ENCODE measurements around the gene ZBTB21. TPM values are rescaled to one million over a fixed set of nuclear protein-coding genes. Genes with fewer than 3 reads are reported as not detected.

Gene ZBTB21
- total and polyA plus RNA-seq, 2 of the 4 experiments (the other 2 are of a cell fraction): 6.8 to 12.0 TPM

GRCh38 chr21:42022906-42023305 lies 12.7 kb upstream of the ZBTB21 start:
- no peak overlapping the region for H2AK5ac ChIP-seq (ENCODE audit: low read depth, low read length)
- dilution Hi-C loops (cut with HindIII; ENCODE audit: low sequenced_read_pairs, unreplicated experiment) (no loop called here), intact Hi-C loops (cut with micrococcal nuclease) (no loop called here), in situ Hi-C loops (cut with MboI; ENCODE audit: low sequenced_read_pairs) (no loop called here)
- peaks cover 13% of the 10 kb centered on the region for H3K4me1 ChIP-seq (ENCODE audit: control insufficient read depth, insufficient read depth, low read length)
- H3K4ac ChIP-seq (ENCODE audit: low read depth, low read length): no peak overlapping the region
- no peak overlapping the region for H2AK9ac ChIP-seq (replicated peaks; ENCODE audit: low read depth, low read length, poor library complexity)
- no peak overlapping the region for H3K23ac ChIP-seq (ENCODE audit: low read depth, low read length)
- H4K5ac ChIP-seq (ENCODE audit: low read depth, low read length): no peak overlapping the region
- ChIA-PET CTCF (no interaction called here), POLR2A (ENCODE audit: unreplicated experiment) (no interaction called here)
- no peak overlapping the region for H3K14ac ChIP-seq (replicated peaks; ENCODE audit: low read depth, low read length)
- DNase-seq (no peak), ATAC-seq (ENCODE audit: low read depth) (no peak)
- no peak overlapping the region for H2BK15ac ChIP-seq (ENCODE audit: low read depth, low read length)
- H3K4me2 ChIP-seq (ENCODE audit: low read depth, low read length): no peak overlapping the region
- no peak overlapping the region for H4K8ac ChIP-seq (ENCODE audit: low read depth in 2 of 2, low read length in 2 of 2)
- H2BK120ac ChIP-seq (ENCODE audit: low read depth, low read length): no peak overlapping the region
- BruUV-seq (replicated peaks): no TSS peak
- H4K20me1 ChIP-seq (ENCODE audit: insufficient read depth, low read length): no peaks in the 10 kb centered on the region
- no peak overlapping the region for H2BK5ac ChIP-seq (ENCODE audit: low read depth, low read length, poor library complexity, severe bottlenecking)
- H3K9ac ChIP-seq (ENCODE audit: low read depth, low read length): no peak overlapping the region
- H3K27me3 ChIP-seq (ENCODE audit: control insufficient read depth, insufficient read depth, low read length): no peaks in the 10 kb centered on the region
- no peak overlapping the region for H3K18ac ChIP-seq (ENCODE audit: low read depth, low read length)
- WGBS, 2 experiments (ENCODE audit: extremely low coverage in 2 of 2, insufficient read length in 1 of 2): 100% methylated on average over 9 of the region's 11 CpGs; no CpG with 5 or more reads in 1 of the 2 experiments
- H3K27ac ChIP-seq (ENCODE audit: insufficient read depth, low read length): no peak overlapping the region
- H3K9me1 ChIP-seq (ENCODE audit: insufficient read depth, low read length): peaks cover 28% of the 10 kb centered on the region
- no peaks in the 10 kb centered on the region for H3K9me3 ChIP-seq (ENCODE audit: control insufficient read depth, insufficient read depth, low read length)
- H3K79me1 ChIP-seq (ENCODE audit: low read depth in 1 of 2, low read length in 2 of 2): peaks cover 3 to 4% of the 10 kb centered on the region in 2 experiments; a peak in 2 of 4 replicates
- no peak overlapping the region for H3K56ac ChIP-seq (ENCODE audit: extremely low read depth, insufficient read depth, low read length)
- no peaks in the 10 kb centered on the region for H3K36me3 ChIP-seq (ENCODE audit: control insufficient read depth, insufficient read depth, low read length)
- no peak overlapping the region for H2AFZ ChIP-seq (replicated peaks; ENCODE audit: low read length, poor library complexity)
- no peak overlapping the region for H2BK20ac ChIP-seq (ENCODE audit: low read depth, low read length)
- no peak overlapping the region for H3K4me3 ChIP-seq (ENCODE audit: insufficient read depth, low read depth, low read length)
- H4K91ac ChIP-seq (ENCODE audit: insufficient read depth, low read depth, low read length): no peak overlapping the region
- no peak for TF ChIP-seq SMC3 (IDR thresholded peaks at IDR 0.05; ENCODE audit: low read depth, low read length)
- no peak for TF ChIP-seq USF2 (IDR thresholded peaks at IDR 0.05; ENCODE audit: low read depth, low read length)
- TF ChIP-seq NFE2L2 (IDR thresholded peaks at IDR 0.05; ENCODE audit: low read depth, low read length): no peak
- no peak for TF ChIP-seq CHD1 (IDR thresholded peaks at IDR 0.05; ENCODE audit: low read depth, low read length)
- TF ChIP-seq RCOR1 (IDR thresholded peaks at IDR 0.05; ENCODE audit: insufficient replicate concordance, low read length): no peak
- TF ChIP-seq CEBPB (IDR thresholded peaks at IDR 0.05; ENCODE audit: low read depth, low read length): no peak
- no peak for TF ChIP-seq ELK1 (IDR thresholded peaks at IDR 0.05; ENCODE audit: borderline replicate concordance, low read depth, low read length)
- TF ChIP-seq POLR2A (IDR thresholded peaks at IDR 0.05; ENCODE audit: low read depth, low read length): no peak
